MM.1S (cell line): ENCODE data around the gene KCTD18.

Experiments
- DNase-seq: peaks from one replicate; pipeline ENCODE4 v3.0.0-alpha.2; 2015
- H2AFZ ChIP-seq: fragments of 300-600 bp; sonication (generic); 2 replicates; pipeline ENCODE4 v1.6.0; 2016; ENCODE audit warnings: antibody characterized with exemption, low read length
- H3F3A ChIP-seq: fragments of 300-600 bp; sonication (generic); 2 replicates; pipeline ENCODE4 v1.6.1; 2016; ENCODE audit warnings: mild to moderate bottlenecking, antibody characterized with exemption, low read length, moderate library complexity, mixed read lengths; ENCODE audit not compliant: insufficient read depth
- H3K27ac ChIP-seq: fragments of 300-600 bp; sonication (generic); 2 replicates; pipeline ENCODE4 v1.5.1; 2016; ENCODE audit warnings: mild to moderate bottlenecking, low read length
- H3K27me3 ChIP-seq: fragments of 300-600 bp; sonication (generic); replicated peaks from 2 replicates; pipeline ENCODE4 v1.6.0; 2016; ENCODE audit warnings: low read length; ENCODE audit not compliant: insufficient read depth
- H3K36me3 ChIP-seq: fragments of 300-600 bp; sonication (generic); replicated peaks from 2 replicates; pipeline ENCODE4 v1.6.1; 2016; ENCODE audit warnings: mild to moderate bottlenecking, low read length, mixed read lengths; ENCODE audit not compliant: insufficient read depth
- H3K4me1 ChIP-seq: fragments of 300-600 bp; sonication (generic); 2 replicates; pipeline ENCODE4 v1.6.1; 2016; ENCODE audit warnings: low read length, mixed read lengths
- H3K4me2 ChIP-seq: fragments of 300-600 bp; sonication (generic); 2 replicates; pipeline ENCODE4 v1.6.0; 2016; ENCODE audit warnings: low read depth, low read length
- H3K4me3 ChIP-seq: fragments of 300-600 bp; sonication (generic); 2 replicates; pipeline ENCODE4 v1.5.1; 2016; ENCODE audit warnings: low read length, mixed read lengths
- H3K79me2 ChIP-seq: fragments of 300-600 bp; sonication (generic); 2 replicates; pipeline ENCODE4 v1.6.1; 2016; ENCODE audit warnings: mixed run types, low read length, mixed read lengths
- H3K9ac ChIP-seq: fragments of 300-600 bp; sonication (generic); 2 replicates; pipeline ENCODE4 v1.6.1; 2016; ENCODE audit warnings: low read length, mixed read lengths
- H3K9me2 ChIP-seq: fragments of 300-600 bp; sonication (generic); replicated peaks from 2 replicates; pipeline ENCODE4 v1.6.1; 2016; ENCODE audit warnings: mild to moderate bottlenecking, low read length, mixed read lengths; ENCODE audit not compliant: insufficient read depth
- H3K9me3 ChIP-seq: fragments of 300-600 bp; sonication (generic); replicated peaks from 2 replicates; pipeline ENCODE4 v1.6.1; 2016; ENCODE audit warnings: mild to moderate bottlenecking, low read length, mixed read lengths; ENCODE audit not compliant: insufficient read depth
- H4K20me1 ChIP-seq: fragments of 300-600 bp; sonication (generic); 2 replicates; pipeline ENCODE4 v1.6.1; 2016; ENCODE audit warnings: mild to moderate bottlenecking, low read length, moderate library complexity, mixed read lengths; ENCODE audit not compliant: insufficient read depth
- CTCF ChIP-seq: fragments of 300-600 bp; sonication (generic); IDR thresholded peaks from 2 replicates; pipeline ENCODE4 v1.5.1; 2016; ENCODE audit warnings: antibody characterized with exemption, low read length, mixed read lengths
- EZH2 ChIP-seq: fragments of 300-600 bp; sonication (generic); optimal IDR thresholded peaks from 2 replicates; pipeline ENCODE3; 2017; ENCODE audit warnings: low read depth, mild to moderate bottlenecking, antibody characterized with exemption, low read length, mixed read lengths
- EZH2phosphoT487 ChIP-seq: fragments of 300-600 bp; sonication (generic); IDR thresholded peaks from 2 replicates; pipeline ENCODE4 v1.6.1; 2018; ENCODE audit warnings: antibody characterized with exemption, low read length

The KCTD18 gene

GRCh38 chr2:200476836-200477235, 33.0 kb downstream of the KCTD18 start:
- Histone ChIP-seq H3K9me2 (no peaks in the 10 kb centered on the region), H2AFZ (no peak overlapping the region), H3K9ac (no peak overlapping the region), H3K79me2 (no peaks in the 10 kb centered on the region), H4K20me1 (no peaks in the 10 kb centered on the region), H3K4me3 (no peak overlapping the region), H3K9me3 (no peaks in the 10 kb centered on the region), H3K27me3 (no peaks in the 10 kb centered on the region), H3F3A (peaks cover 10% of the 10 kb centered on the region), H3K36me3 (0 out of 2 replicates have a peak, but pooled peaks cover 5% of the 10 kb centered on the region), H3K4me2 (no peak overlapping the region), H3K27ac (no peak overlapping the region), H3K4me1 (peaks cover 17% of the 10 kb centered on the region)
- TF ChIP-seq CTCF = no peak
- TF ChIP-seq EZH2phosphoT487 = no peak
- TF ChIP-seq EZH2 = no peak
- DNase-seq = no peak

DNA sequence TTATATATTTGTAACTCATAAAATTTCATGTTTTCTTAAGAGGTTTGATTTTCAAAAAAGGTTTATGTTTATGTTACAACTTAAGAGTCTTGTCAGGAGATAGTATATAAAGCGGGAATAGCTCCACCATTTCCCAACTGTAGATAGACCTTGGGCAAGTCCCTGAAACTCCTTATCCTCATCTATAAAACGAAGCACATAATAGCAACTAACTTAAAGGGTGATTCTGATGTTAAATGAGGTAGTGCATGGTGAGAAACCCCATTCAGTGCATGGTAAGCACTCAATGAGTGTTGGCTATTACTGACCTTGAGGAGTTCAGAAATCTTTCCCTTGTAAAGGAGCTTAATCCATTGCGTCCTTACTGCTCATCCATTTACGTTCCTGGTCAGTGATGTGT, 34.1 kb downstream of the KCTD18 start:
- H3K9me3 ChIP-seq = no peaks in the 10 kb centered on the region
- peaks cover 25% of the 10 kb centered on the region for H3K4me1 ChIP-seq
- 0 out of 2 replicates have a peak, but pooled peaks cover 5% of the 10 kb centered on the region for H3K36me3 ChIP-seq
- H3K27me3 ChIP-seq = no peaks in the 10 kb centered on the region
- H3K27ac ChIP-seq = no peak overlapping the region
- no peak overlapping the region for H3K4me2 ChIP-seq
- H3K79me2 ChIP-seq = no peaks in the 10 kb centered on the region
- H3F3A ChIP-seq = peaks cover 18% of the 10 kb centered on the region
- DNase-seq = no peak
- no peak overlapping the region for H2AFZ ChIP-seq
- TF ChIP-seq EZH2 = no peak
- TF ChIP-seq CTCF = no peak
- no peak for TF ChIP-seq EZH2phosphoT487
- H4K20me1 ChIP-seq = no peaks in the 10 kb centered on the region
- H3K4me3 ChIP-seq = no peak overlapping the region
- no peak overlapping the region for H3K9ac ChIP-seq
- H3K9me2 ChIP-seq = no peaks in the 10 kb centered on the region

DNA sequence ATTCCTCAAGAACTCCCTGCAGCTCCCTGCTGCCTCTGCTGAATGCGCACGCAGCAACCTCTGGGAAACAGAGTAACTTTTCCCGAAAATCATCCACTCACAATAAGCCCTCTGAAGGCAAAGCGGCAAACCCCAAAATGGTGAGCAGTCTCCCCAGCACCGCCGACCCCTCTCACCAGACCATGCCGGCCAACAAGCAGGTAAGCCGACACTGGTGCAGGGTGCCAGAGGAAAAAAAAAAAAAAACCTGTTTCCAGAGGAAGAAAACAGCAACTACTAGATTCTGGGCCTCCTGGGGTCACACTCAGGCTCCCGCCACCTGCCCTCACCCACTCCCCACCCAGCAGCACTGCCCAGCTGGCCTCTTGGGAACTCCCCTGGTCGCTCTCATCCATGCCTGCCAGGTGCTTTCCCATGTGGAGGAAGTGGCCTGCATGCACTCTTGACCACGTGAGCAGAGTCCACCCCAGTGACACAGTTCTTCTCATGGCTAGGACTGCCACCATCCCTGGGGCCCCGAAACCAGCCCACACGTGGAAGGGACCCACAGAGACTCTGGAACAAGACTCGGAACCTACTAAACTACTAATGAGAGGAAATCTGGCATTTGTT, 36.9 kb downstream of the KCTD18 start:
- no peaks in the 10 kb centered on the region for H3K27me3 ChIP-seq
- H3K4me1 ChIP-seq = peaks cover 42% of the 10 kb centered on the region
- no peaks in the 10 kb centered on the region for H3K9me3 ChIP-seq
- H3K27ac ChIP-seq = peak overlapping the region; percentile 82; the same call in 1 of the 2 replicates
- H3K4me3 ChIP-seq = no peak overlapping the region
- H2AFZ ChIP-seq = no peak overlapping the region
- TF ChIP-seq EZH2 (no peak), CTCF (no peak), EZH2phosphoT487 (no peak)
- no peaks in the 10 kb centered on the region for H3K9me2 ChIP-seq
- H4K20me1 ChIP-seq = no peaks in the 10 kb centered on the region
- peaks cover 22% of the 10 kb centered on the region for H3F3A ChIP-seq
- H3K79me2 ChIP-seq = no peaks in the 10 kb centered on the region
- H3K9ac ChIP-seq = no peak overlapping the region
- H3K36me3 ChIP-seq = 0 out of 2 replicates have a peak, but pooled peaks cover 5% of the 10 kb centered on the region
- no peak overlapping the region; the same call in 1 of the 2 replicates for H3K4me2 ChIP-seq
- DNase-seq = no peak
